SKM-1 treated with dmso at 0.1 percent for 144 hours (cell line): ENCODE data around the gene TGFBI.

Experiments used
- DNase-seq: peaks from one replicate; lab custom pipeline; 2025; ENCODE audit not compliant: unreplicated experiment; lab: John Stamatoyannopoulos, UW

The TGFBI gene

DNA sequence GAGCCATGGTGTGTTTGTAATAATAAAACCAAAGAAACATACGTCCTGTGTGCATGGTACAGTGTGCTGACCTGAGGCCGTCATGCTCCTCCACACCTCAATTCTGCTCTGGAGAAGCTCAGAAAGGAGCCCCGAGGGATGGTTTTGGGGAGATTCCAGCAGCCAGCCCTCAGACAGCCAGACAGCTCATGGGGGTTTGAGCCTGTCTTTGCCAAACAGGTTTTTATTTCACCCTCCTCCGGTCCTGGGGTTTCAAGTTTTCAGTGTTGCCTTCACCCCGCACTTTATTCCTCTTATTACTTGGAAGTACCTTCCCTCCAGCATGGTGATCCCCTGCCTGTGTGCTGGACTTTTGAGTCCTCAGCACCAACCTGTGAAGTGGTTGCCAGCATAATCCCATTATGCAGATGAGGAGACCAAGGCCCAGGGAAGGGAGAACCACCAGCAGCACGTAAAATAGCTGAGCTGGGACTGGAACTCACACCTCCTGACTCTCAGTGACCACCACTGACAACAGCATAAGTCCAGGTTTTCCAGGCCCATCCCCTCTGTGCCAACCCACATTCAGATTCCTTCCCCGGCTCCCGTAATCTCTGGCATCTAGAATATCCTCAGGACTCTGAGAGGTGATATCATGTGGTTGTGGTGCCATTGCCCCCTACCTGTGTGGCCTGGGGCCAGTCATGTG, 35.1 kb downstream of the TGFBI start:
- no peak for DNase-seq

DNA sequence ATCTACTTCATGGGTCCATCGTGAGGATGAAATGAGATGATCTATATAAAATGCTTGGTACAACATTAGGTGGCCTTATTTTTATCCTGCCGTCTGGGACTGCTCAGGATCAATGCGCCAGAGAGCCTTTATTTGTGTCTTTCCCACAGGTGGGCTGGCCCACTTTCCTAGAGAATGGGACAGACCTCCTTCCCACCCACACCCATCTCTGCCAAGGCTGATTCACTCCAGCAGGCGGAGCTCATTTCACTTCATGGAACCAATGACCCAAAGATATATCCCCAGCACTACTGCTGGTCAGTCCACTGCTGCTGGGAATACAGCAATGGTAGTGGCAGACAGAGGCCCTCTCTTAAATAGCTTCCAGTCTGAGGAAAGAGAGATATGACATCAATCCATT, 35.7 kb downstream of the TGFBI start:
- no peak for DNase-seq

- DNase-seq: no peak
Observed at GRCh38 chr5:136065588-136065987, 36.8 kb downstream of the TGFBI start.

DNA sequence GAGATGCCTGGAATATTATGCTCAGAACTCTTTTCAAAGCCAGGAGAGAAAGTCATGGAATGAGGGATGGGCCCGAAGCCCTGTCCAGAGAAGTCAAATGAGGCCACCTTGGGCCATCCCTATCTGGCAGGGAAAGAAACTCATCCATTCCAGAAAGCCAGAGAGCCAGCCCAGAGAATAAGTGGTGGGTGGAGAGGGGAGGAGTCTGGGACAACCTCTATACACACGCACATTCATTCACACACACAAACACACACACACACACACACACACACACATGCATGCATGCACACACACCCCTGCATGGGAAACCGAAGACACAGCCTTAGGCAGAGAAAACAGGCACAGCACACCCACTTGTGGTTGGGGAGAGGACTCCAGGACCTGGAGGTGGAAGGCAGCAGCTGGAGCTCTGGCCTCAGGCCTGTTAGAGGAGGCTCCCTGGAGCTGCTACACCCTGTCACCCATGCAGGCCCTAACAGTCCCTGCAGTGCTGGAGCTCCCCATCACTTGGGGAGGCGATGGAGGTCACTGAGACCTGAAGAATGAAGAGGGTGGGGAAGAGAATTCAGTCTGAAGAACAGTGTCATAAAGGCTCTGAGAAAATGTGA, 38.0 kb downstream of the TGFBI start:
- no peak for DNase-seq

- DNase-seq: no peak
Observed at GRCh38 chr5:136067422-136067821, 38.6 kb downstream of the TGFBI start.

- no peak for DNase-seq
Observed at GRCh38 chr5:136070486-136071285, 41.9 kb downstream of the TGFBI start.

GRCh38 chr5:136073714-136074529, 45.1 kb downstream of the TGFBI start:
- no peak for DNase-seq

DNA sequence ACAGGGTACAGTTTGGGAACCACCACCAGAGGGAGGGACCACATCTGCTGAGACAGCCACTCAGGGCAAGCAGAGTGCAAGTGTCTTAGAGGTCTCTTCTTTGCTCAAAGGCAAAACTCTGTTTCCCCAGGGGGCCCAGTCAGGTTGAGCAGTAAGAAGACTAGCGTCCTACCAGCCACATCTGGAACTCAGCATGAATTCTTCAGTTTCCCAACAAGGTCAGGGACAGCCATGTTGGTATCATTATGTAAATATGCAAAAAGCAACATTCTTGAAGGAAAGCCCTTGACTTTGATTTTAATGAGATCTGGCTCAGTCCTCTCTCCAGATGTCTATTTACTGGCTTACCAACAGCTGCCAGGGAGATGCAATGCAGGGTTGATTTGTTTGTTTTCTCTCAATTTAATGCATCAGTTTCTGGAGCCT, 46.7 kb downstream of the TGFBI start:
- DNase-seq: no peak

DNA sequence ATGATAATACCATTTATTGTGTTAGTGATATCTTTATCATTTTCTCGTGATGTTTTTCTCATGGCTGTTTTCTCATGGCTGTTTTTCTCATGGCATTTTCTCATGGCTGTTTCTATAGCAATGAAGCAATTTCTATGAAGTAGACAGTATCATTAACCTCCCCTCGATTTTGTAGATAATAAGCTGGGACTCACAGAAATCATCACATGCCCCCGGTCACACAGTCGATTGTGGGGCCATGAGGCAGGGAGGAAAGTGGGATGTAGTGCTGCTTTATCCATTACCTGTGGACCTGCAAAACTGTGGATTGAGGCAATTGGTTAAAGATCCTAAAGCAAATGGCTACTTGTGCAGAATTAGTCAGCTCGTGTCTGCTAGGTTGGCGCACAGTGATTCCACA, 47.3 kb downstream of the TGFBI start:
- no peak for DNase-seq

DNA sequence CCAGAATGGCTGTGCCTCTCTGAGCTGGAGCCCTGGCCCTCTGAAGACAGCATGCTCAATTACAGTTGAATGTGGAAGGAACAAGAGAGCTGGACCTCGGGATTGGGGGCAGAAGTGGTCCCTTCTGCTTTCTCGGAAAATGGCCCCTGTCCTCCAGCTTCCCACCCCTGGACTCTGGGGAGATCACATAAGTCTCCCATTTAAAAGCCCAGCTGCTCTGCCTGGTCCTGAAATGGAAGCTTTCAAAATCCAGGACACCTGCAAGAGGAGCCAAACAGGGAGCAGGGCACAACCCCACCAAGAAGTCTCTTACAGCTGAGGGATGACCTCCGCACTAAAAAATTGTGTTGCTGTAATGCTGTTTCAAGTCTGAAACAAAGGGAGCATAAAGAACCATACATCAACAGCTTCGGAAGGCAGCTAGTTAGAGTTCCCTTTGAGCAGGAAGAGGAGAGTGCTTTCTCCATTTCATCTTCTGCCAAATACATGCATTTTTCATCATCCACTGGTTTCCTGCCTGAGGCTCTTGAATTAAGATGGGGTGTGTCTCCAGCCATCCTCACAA, 48.2 kb downstream of the TGFBI start:
- no peak for DNase-seq

GRCh38 chr5:136079195-136079985, 50.6 kb downstream of the TGFBI start:
- DNase-seq: no peak

GRCh38 chr5:136080113-136080482, 51.3 kb downstream of the TGFBI start:
- no peak for DNase-seq

DNA sequence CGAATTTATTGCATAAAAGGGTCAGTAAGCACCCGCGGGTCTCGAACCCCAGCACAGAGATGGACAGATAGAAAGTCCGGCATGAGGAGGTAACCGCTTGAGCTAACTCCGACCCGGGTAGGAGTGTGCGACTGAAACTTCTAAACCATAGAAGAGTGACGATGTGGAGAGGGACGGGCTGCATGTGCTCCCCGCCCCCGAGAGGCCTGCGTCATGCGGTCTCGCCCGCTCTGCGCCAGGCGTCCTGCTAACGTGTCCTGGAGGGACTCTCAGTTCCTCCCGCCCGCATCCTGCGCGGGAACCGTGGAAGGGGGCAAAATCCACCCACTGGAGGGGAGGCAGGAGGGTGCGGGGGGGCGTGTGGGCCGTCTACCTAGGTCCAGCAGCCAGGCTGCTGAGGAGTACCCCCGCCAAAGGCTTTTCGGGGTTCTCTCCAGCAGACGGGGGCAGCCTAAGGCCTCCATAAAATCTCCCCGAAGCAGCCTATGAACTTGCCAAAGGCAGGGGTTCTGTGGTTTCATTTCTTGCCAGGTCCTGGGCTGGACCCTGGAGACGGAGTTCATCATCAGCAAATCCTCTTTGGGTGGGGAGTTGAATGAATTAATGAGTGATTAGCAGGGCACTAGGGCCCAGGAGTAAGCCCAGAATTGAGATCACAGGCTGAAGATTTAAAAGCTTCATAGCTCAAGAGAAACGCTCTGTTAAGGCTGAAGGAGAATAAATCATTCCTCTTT, 51.9 kb downstream of the TGFBI start:
- peak; percentile 66 for DNase-seq

GRCh38 chr5:136081217-136081591, 52.4 kb downstream of the TGFBI start:
- DNase-seq: no peak

GRCh38 chr5:136082390-136083193, 53.8 kb downstream of the TGFBI start:
- peak; percentile 43 for DNase-seq

GRCh38 chr5:136084698-136085097, 55.9 kb downstream of the TGFBI start:
- DNase-seq: no peak

DNA sequence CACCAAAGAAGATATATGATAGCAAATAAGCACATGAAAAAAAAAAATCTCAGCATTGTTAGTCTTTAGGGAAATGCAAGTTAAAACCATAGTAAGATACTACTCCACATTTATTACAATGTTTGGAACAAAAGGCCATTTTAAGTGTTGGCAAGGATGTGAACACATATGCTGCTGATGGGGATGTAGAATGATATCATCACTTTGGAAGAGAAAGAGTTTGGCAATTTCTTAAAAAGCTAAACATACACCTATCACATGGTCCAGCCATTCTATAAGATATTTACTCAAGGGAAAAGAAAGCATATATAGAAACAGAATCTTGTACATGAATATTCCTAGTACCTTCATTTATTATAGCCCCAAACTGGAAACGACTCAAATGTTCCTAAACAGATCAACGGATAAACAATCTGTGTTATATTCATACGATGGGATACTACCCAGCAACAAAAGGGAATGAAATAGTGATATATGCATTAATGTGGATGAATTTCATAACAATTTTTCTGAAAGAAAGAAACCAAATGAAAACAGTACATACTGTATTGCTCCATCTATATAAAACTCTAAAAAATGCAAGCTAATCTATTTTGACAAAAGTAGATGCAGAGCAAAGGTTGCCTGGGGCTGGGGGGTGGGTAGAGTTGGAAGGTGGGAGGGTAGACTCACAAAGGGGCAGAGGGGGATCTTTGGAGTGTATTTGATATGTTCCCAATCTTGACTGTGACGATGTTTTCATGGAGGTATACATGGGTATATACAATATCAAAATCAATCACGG, 58.2 kb downstream of the TGFBI start:
- DNase-seq: no peak
